B cell (primary cell): ENCODE results near the gene NAV2. TPM values are rescaled to one million over a fixed set of nuclear protein-coding genes. Genes with fewer than 3 reads are reported as not detected.

Source experiments
- ATAC-seq: fragments of 200-7000 bp; cut with Tn5 transposase; one replicate; pipeline ENCODE4 v1.10.0; 2021; ENCODE audit warnings: low read depth, mild to moderate bottlenecking, moderate number of reproducible peaks, moderate library complexity
- CTCF ChIA-PET: fragments of 350-600 bp; sonication (Branson Sonifier 250); formaldehyde crosslinking; loops from one replicate; lab custom pipeline; 2021; ENCODE audit warnings: antibody characterized with exemption, inconsistent platforms; lab: Charles Lee
- POLR2A ChIA-PET: fragments of 350-600 bp; sonication (Branson Sonifier 250); formaldehyde crosslinking; loops from one replicate; lab custom pipeline; 2021; ENCODE audit warnings: antibody characterized with exemption; lab: Charles Lee
- DNase-seq: peaks from one replicate; pipeline ENCODE4 v3.0.0; 2013
- H2AFZ ChIP-seq: 2 replicates; pipeline ENCODE4 v1.6.1; 2012; ENCODE audit warnings: mild to moderate bottlenecking, low read depth, low read length; ENCODE audit not compliant: insufficient read depth, poor library complexity, severe bottlenecking
- H3K27ac ChIP-seq, 2 donors: 1 replicate in 1 of 2; 2 replicates in 1 of 2; pipeline ENCODE4 v1.5.1; 2012 to 2013; ENCODE audit warnings: low read length in 2 of 2, mild to moderate bottlenecking in 2 of 2, moderate library complexity in 1 of 2
- H3K27me3 ChIP-seq, 4 experiments: fragments of 200-600 bp in 1 of 4; sonication (generic) in 1 of 4; replicated peaks in 1 of 4; 1 replicate in 2 of 4; 2 replicates in 2 of 4; pipeline versions ENCODE4 v1.6.1 to v1.7.0; 2013 to 2016; ENCODE audit warnings: low read length in 3 of 4, mild to moderate bottlenecking in 2 of 4, mixed read lengths in 1 of 4, moderate library complexity in 1 of 4; ENCODE audit not compliant: insufficient read depth in 4 of 4, control insufficient read depth in 3 of 4; ENCODE audit errors: control extremely low read depth in 1 of 4
- H3K36me3 ChIP-seq, 2 experiments: replicated peaks in 1 of 2; 1 replicate in 1 of 2; 2 replicates in 1 of 2; pipeline versions ENCODE4 v1.6.1 to v1.7.1; 2013; ENCODE audit warnings: low read length in 1 of 2; ENCODE audit not compliant: insufficient read depth in 2 of 2, control insufficient read depth in 1 of 2; ENCODE audit errors: control extremely low read depth in 1 of 2, extremely low read depth in 1 of 2
- H3K4me1 ChIP-seq, 2 donors: fragments of 200-600 bp in 1 of 2; sonication (generic) in 1 of 2; 1 replicate in 1 of 2; 2 replicates in 1 of 2; pipeline versions ENCODE4 v1.5.1 to v1.6.1; 2013 to 2017; ENCODE audit warnings: low read length in 2 of 2; ENCODE audit not compliant: control insufficient read depth in 2 of 2, insufficient read depth in 2 of 2
- H3K4me2 ChIP-seq: replicated peaks from 2 replicates; pipeline ENCODE3; 2012; ENCODE audit warnings: mild to moderate bottlenecking, low read depth, low read length; ENCODE audit not compliant: poor library complexity, severe bottlenecking
- H3K4me3 ChIP-seq, 5 experiments: fragments of 200-600 bp in 1 of 5; sonication (generic) in 1 of 5; 1 replicate in 3 of 5; 2 replicates in 2 of 5; pipeline versions ENCODE4 v1.5.1 to v1.7.0; 2011 to 2016; ENCODE audit warnings: low read length in 4 of 5, mild to moderate bottlenecking in 4 of 5, low read depth in 2 of 5, control low read depth in 1 of 5, moderate library complexity in 1 of 5; ENCODE audit not compliant: insufficient read depth in 1 of 5; ENCODE audit errors: control extremely low read depth in 1 of 5, extremely low read depth in 1 of 5
- H3K79me2 ChIP-seq: fragments of 200-600 bp; sonication (generic); one replicate; pipeline ENCODE4 v1.6.0; 2016; ENCODE audit warnings: low read length; ENCODE audit not compliant: control insufficient read depth, insufficient read depth
- H3K9ac ChIP-seq: fragments of 200-600 bp; sonication (generic); 2 replicates; pipeline ENCODE4 v1.6.1; 2017; ENCODE audit warnings: mild to moderate bottlenecking, low read length, moderate library complexity
- H3K9me3 ChIP-seq, 3 donors: one replicate each; pipeline versions ENCODE4 v1.6.1 to v1.7.1; 2013; ENCODE audit warnings: low read length in 2 of 3; ENCODE audit not compliant: control insufficient read depth in 2 of 3, insufficient read depth in 1 of 3; ENCODE audit errors: control extremely low read depth in 1 of 3
- H4K20me1 ChIP-seq: 2 replicates; pipeline ENCODE4 v1.6.0; 2012; ENCODE audit warnings: mild to moderate bottlenecking, low read length; ENCODE audit not compliant: insufficient read depth, control insufficient read depth, poor library complexity, severe bottlenecking
- H3K27ac Mint-ChIP-seq: one replicate; pipeline ENCODE4 v1.8.0; 2021; ENCODE audit warnings: mixed read lengths
- H3K27me3 Mint-ChIP-seq: one replicate; pipeline ENCODE4 v1.8.0; 2021; ENCODE audit warnings: mixed read lengths
- H3K4me1 Mint-ChIP-seq: one replicate; pipeline ENCODE4 v1.8.0; 2021; ENCODE audit warnings: mixed read lengths
- H3K4me3 Mint-ChIP-seq: one replicate; pipeline ENCODE4 v1.8.0; 2021; ENCODE audit warnings: mixed read lengths
- H3K9me3 Mint-ChIP-seq: one replicate; pipeline ENCODE4 v1.8.0; 2022; ENCODE audit warnings: mixed read lengths; ENCODE audit not compliant: insufficient read depth
- CTCF ChIP-seq: fragments of 200-600 bp; IDR thresholded peaks from one replicate; pipeline ENCODE4 v1.8.0; 2022; ENCODE audit warnings: antibody characterized with exemption, mild to moderate bottlenecking
- EZH2 ChIP-seq: IDR thresholded peaks from 2 replicates; pipeline ENCODE4 v1.6.1; 2012; ENCODE audit warnings: borderline replicate concordance, low read depth, mild to moderate bottlenecking, moderate library complexity, low read length; ENCODE audit not compliant: insufficient read depth, poor library complexity, severe bottlenecking
- WGBS: methylation state at CpG from one replicate; pipeline ENCODE4 v1.1.5; 2013; ENCODE audit warnings: missing lambda C conversion rate; ENCODE audit not compliant: insufficient coverage; 5-methylcytosine and 5-hydroxymethylcytosine counted together
- intact Hi-C: fragments of 100-400 bp; cut with micrococcal nuclease; formaldehyde crosslinking; loops from one replicate; pipeline ENCODE4 v1.10.0; 2022
- polyA plus RNA-seq: library from polyadenylated mRNA; depleted of rRNA; stranded (reverse); fragments of >200 nt; gene quantifications from 2 replicates; pipeline ENCODE4 v1.2.3, GENCODE V29; 2012
- total RNA-seq, 2 donors: library from RNA; stranded (reverse); fragments of 120-200 nt in 1 of 2; gene quantifications; 1 replicate in 1 of 2; 2 replicates in 1 of 2; pipeline versions ENCODE4 v1.2.3 to v1.2.4, GENCODE V29; 2013 to 2022

The NAV2 gene
- total and polyA plus RNA-seq, 2 donors (not counting 1 experiment from before 2014, with no cell fraction given) = 0.82 to 22.2 TPM

GRCh38 chr11:20013346-20014066, 300.9 kb downstream of the NAV2 start:
- CTCF ChIA-PET = no interaction called here
- WGBS = 43% methylated on average over 2 of the region's 7 CpGs

GRCh38 chr11:20014067-20014402, 301.4 kb downstream of the NAV2 start:
- Mint-ChIP-seq H3K27ac (no peak overlapping the region), H3K4me3 (no peak overlapping the region), H3K4me1 (no peaks in the 10 kb centered on the region), H3K9me3 (no peaks in the 10 kb centered on the region), H3K27me3 (peaks cover 23% of the 10 kb centered on the region)
- WGBS = 0% methylated on average over 1 of the region's 2 CpGs
- no peaks in the 10 kb centered on the region for H3K9me3 ChIP-seq
- H3K36me3 ChIP-seq = no peaks in the 10 kb centered on the region
- H3K4me2 ChIP-seq = no peak overlapping the region
- no peaks in the 10 kb centered on the region for H3K79me2 ChIP-seq
- intact Hi-C loops = no loop called here
- no peak overlapping the region for H3K27ac ChIP-seq
- no peak overlapping the region for H3K4me3 ChIP-seq
- ATAC-seq (no peak), DNase-seq (no peak)
- no peak overlapping the region for H2AFZ ChIP-seq
- H3K9ac ChIP-seq = no peak overlapping the region
- POLR2A ChIA-PET = no interaction called here
- no peaks in the 10 kb centered on the region for H3K4me1 ChIP-seq
- H3K27me3 ChIP-seq = no peaks in the 10 kb centered on the region
- CTCF ChIA-PET = no interaction called here
- TF ChIP-seq CTCF (no peak), EZH2 (no peak)
- no peaks in the 10 kb centered on the region for H4K20me1 ChIP-seq

More at GRCh38 chr11:20013346-20014066, 300.9 kb downstream of the NAV2 start:
- Histone ChIP-seq H3K79me2 (no peaks in the 10 kb centered on the region), H3K27ac (no peak overlapping the region), H3K9me3 (no peaks in the 10 kb centered on the region), H3K4me1 (no peaks in the 10 kb centered on the region), H3K36me3 (no peaks in the 10 kb centered on the region), H4K20me1 (no peaks in the 10 kb centered on the region), H3K9ac (no peak overlapping the region), H3K4me2 (no peak overlapping the region), H2AFZ (no peak overlapping the region), H3K27me3 (no peaks in the 10 kb centered on the region), H3K4me3 (no peak overlapping the region)
- H3K27me3 Mint-ChIP-seq = peaks cover 23% of the 10 kb centered on the region
- H3K27ac Mint-ChIP-seq = no peak overlapping the region
- DNase-seq = no peak
- H3K4me3 Mint-ChIP-seq = no peak overlapping the region
- POLR2A ChIA-PET = no interaction called here
- intact Hi-C loops = no loop called here
- H3K4me1 Mint-ChIP-seq = no peaks in the 10 kb centered on the region
- H3K9me3 Mint-ChIP-seq = no peaks in the 10 kb centered on the region
- TF ChIP-seq CTCF (no peak), EZH2 (no peak)
- no peak for ATAC-seq
